GM18507 (cell line): ENCODE data around the gene SLC26A11.
"Not testable (repeated sequence)": the region's sequence is repeated elsewhere in the genome, so short reads cannot be mapped to it uniquely, and the experiment has no call there.

Experiments
- DNase-seq: peaks from one replicate; pipeline ENCODE4 v3.0.0; 2011; ENCODE audit warnings: low read depth; ENCODE audit not compliant: insufficient read length; ENCODE audit errors: extremely low spot score
- FAIRE-seq: peaks from 2 replicates; lab custom pipeline; 2011; peaks lifted over from hg19 to GRCh38; lab: Jason Lieb, UNC

Gene SLC26A11

DNA sequence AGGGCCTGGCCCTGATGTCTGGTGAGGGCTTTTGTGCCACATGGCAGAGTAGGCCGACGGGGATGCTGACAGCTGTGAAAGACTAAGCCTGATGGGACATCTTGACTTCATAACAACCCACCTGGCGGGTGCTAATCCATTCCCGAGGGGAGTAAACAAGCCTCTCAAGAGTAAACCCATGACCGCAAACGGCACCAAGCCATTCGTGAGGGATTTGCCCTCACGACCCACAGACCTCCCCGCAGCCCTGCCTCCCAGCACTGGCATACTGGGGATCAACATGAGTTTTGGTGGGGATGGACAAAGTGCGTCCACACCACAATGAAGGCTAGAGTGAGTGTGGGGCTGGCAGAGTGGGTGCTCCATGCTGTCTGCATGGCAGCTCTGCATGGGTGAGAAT lies 52.1 kb downstream of the SLC26A11 start:
- FAIRE-seq = no peak
- DNase-seq = no peak

GRCh38 chr17:80274331-80274730 lies 54.1 kb downstream of the SLC26A11 start:
- FAIRE-seq (no peak), DNase-seq (no peak)

GRCh38 chr17:80274871-80275449 lies 54.7 kb downstream of the SLC26A11 start:
- DNase-seq (no peak), FAIRE-seq (no peak)

DNA sequence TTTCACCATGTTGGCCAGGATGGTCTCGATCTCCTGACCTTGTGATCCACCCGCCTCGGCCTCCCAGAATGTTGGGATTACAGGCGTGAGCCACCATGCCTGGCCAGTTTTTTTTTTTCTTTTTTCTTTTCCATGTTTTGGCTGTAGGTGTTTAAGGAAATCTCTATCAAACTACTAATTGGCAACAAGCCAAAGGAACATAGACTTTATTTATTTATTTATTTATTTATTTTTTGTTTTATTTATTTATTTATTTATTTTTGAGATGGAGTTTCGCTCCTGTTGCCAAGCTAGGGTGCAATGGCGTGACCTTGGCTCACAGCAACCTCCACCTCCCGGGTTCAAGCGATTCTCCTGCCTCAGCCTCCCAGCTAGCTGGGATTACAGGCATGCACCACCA lies 55.6 kb downstream of the SLC26A11 start:
- FAIRE-seq, DNase-seq: not testable (repeated sequence)

GRCh38 chr17:80277751-80278671 lies 57.8 kb downstream of the SLC26A11 start:
- FAIRE-seq = no peak
- no peak for DNase-seq

GRCh38 chr17:80279895-80280294 lies 59.7 kb downstream of the SLC26A11 start:
- FAIRE-seq = no peak
- no peak for DNase-seq

- DNase-seq (no peak), FAIRE-seq (no peak)
Observed at GRCh38 chr17:80281516-80281915, 61.3 kb downstream of the SLC26A11 start.

GRCh38 chr17:80283116-80283852 lies 63.1 kb downstream of the SLC26A11 start:
- no peak for FAIRE-seq
- no peak for DNase-seq

DNA sequence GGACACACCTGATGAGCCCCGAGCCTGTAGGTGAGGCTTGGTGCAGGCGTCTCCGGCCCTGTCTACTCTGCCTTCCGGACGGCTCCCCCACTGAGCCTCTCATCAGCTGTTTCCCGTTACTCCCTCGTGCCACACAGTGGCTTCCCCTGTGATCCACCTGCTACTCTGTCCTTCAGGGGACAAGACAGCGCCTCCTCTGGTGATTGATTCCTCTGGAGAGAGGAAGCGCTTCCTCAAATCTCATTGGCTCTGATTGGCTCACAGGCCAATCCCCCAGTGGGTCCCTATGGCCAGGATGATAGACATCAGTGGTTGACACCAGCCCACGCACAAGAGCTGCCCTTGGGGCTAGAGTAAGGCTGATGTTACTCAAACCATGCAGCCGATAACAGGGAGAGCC lies 64.4 kb downstream of the SLC26A11 start:
- FAIRE-seq (no peak), DNase-seq (no peak)

DNA sequence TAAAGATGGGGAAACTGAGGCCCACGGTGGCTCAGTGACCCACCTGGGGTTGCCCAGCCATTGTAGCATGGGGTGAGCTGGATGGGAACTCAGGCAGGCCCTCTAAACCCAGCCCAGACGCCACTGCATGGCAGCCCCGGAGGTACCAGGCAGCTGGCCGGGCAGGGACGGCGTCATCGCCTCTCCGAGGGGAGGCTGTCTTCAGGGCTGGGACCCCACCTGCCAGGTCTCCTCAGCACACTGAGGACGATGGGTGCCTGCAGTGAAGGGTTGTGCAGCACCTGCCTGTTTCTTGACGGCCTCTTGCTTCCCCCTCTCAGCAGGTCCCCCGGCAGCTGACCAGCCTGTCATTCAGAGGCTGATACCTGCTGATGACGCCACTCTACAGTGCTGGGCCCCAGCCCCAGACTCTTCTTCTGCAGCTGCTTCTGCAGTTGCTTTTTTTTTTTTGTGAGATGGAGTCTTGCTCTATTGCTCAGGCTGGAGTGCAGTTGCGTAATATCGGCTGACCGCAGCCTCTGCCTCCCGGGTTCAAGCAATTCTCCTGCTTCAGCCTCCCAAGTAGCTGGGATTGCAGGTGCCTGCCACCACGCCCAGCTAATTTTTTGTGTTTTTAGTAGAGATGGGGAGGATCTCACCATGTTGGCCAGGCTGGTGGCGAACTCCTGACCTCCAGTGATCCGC lies 65.2 kb downstream of the SLC26A11 start:
- FAIRE-seq = no peak
- no peak for DNase-seq

DNA sequence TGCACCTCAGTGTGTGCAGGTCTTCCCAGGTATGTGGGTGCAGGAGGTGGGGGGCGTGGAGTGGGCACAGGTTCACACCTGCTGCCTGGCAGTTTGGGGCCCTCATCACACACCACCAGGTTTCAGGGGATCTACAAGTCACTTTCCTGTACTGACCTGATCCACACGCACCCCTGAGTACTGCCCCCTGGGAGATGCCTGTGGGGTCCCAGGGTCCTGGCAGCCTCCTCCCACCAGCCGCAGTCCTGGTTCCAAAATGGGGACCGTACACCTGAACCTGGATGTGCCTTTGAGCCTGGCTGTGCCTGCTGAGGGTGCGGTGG lies 66.4 kb downstream of the SLC26A11 start:
- FAIRE-seq (no peak), DNase-seq (no peak)

GRCh38 chr17:80287038-80287437 lies 66.8 kb downstream of the SLC26A11 start:
- no peak for FAIRE-seq

GRCh38 chr17:80287806-80288567 lies 67.8 kb downstream of the SLC26A11 start:
- FAIRE-seq (no peak), DNase-seq (no peak)

More at GRCh38 chr17:80287038-80287437, 66.8 kb downstream of the SLC26A11 start:
- DNase-seq = no peak

DNA sequence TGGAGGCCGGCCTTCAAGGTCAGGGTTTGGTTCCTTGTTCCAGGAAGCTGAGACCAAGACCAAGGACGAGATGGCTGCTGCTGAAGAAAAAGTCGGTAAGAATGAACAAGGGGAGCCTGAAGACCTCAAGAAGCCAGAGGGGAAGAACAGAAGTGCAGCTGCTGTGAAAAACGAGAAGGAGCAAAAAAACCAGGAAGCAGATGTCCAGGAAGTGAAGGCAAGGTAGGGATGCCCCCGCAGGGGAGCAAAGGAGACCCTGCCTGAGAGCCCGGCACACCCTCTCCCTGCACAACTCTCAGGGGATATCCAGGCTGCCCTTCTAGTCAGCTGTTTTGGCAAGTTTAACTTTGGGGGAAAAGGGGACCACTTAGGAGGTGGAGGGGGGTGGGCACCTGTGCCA lies 69.4 kb downstream of the SLC26A11 start:
- FAIRE-seq (no peak), DNase-seq (no peak)

DNA sequence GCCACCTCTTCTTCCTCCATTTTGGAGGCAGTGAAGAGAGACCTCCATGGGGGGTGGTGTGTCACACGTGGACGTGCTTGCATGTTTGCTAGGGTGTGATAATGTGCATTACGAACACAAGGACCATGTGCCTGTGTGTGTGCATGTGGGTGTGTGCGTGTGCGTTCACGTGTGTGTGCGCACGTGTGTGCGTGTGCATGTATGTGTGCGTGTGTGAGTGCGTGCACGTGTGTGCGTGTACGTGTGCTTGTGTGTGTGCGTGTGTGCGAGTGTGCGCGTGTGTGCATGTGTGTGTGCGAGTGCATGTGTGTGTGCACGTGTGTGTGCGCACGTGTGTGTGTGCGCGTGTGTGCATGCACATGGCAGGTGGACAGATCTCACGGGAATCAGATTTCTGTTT lies 69.9 kb downstream of the SLC26A11 start:
- no peak for FAIRE-seq
- no peak for DNase-seq

GRCh38 chr17:80291260-80291659 lies 71.0 kb downstream of the SLC26A11 start:
- no peak for FAIRE-seq
- DNase-seq = no peak

- FAIRE-seq = no peak
- DNase-seq = no peak
Observed at GRCh38 chr17:80291691-80292487, 71.7 kb downstream of the SLC26A11 start.

DNA sequence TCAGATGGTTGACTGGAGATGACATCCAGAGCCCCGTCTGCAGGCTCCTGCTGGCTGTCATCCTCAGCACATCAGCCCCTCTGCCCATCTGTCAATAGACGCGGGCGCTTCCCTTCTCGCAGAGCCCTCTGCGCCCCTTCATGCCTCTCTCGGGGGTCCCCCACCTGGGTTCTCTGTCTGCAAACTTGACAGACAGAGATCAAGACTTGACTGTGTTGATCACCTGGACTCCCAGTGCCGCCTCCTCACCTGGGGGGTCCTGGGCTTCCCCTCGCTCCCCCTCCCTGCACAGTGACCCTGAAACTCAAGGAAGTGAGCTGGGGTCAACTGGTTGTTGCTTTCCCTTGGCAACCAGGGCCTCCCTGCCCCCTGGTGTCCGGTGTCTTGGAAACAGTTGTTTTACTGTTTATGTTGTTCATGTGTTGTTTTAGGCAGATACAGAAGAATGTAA lies 72.3 kb downstream of the SLC26A11 start:
- DNase-seq = no peak
- FAIRE-seq = no peak
